HEK293 (cell line): Measurements from ENCODE around the gene NCKAP1.
"Not testable (repeated sequence)": the region's sequence is repeated elsewhere in the genome, so short reads cannot be mapped to it uniquely, and the experiment has no call there.

Experiments
- CTCF ChIA-PET: fragments of 350-600 bp; formaldehyde crosslinking; extraction: SDS; loops from one replicate; lab custom pipeline; 2021; ENCODE audit warnings: antibody characterized with exemption; lab: Yijun Ruan, JAX
- POLR2A ChIA-PET: fragments of 300-600 bp; formaldehyde crosslinking; extraction: SDS; loops from one replicate; lab custom pipeline; 2020; ENCODE audit warnings: antibody characterized with exemption, inconsistent platforms; lab: Yijun Ruan, JAX
- H3K27ac ChIP-seq: fragments of 200-500 bp; sonication (Bioruptor generic); 2 replicates; pipeline ENCODE4 v1.5.1; 2014; ENCODE audit warnings: low read depth, low read length, control low read depth, inconsistent platforms; ENCODE audit errors: extremely low read depth
- H3K36me3 ChIP-seq, 2 experiments: fragments of 200-500 bp in 1 of 2; sonication (Bioruptor generic) in 1 of 2; 1 replicate in 1 of 2; 2 replicates in 1 of 2; pipeline ENCODE4 v1.5.1; 2014 to 2017; ENCODE audit warnings: inconsistent platforms in 2 of 2, low read length in 2 of 2; ENCODE audit not compliant: control insufficient read depth in 2 of 2, insufficient read depth in 1 of 2
- H3K4me1 ChIP-seq: fragments of 200-500 bp; sonication (Bioruptor generic); 2 replicates; pipeline ENCODE4 v1.5.1; 2014; ENCODE audit warnings: mild to moderate bottlenecking, low read length, inconsistent platforms; ENCODE audit not compliant: control insufficient read depth, insufficient read depth
- H3K4me3 ChIP-seq: 2 replicates; pipeline ENCODE4 v1.5.1; 2011; ENCODE audit warnings: low read depth, mild to moderate bottlenecking, control low read depth, low read length, moderate library complexity
- H3K9me3 ChIP-seq: fragments of 200-500 bp; sonication (Bioruptor generic); 2 replicates; pipeline ENCODE4 v1.5.1; 2014; ENCODE audit warnings: low read depth, low read length, inconsistent platforms; ENCODE audit not compliant: control insufficient read depth, insufficient read depth
- OVOL3 ChIP-seq: fragments of 450-650 bp; formaldehyde crosslinking; IDR thresholded peaks from 2 replicates; pipeline ENCODE4 v1.5.1; 2016; ENCODE audit warnings: missing biosample characterization, missing genetic modification characterization
- YY1 ChIP-seq: fragments of 450-650 bp; formaldehyde crosslinking; IDR thresholded peaks from 2 replicates; pipeline ENCODE4 v1.5.1; 2018; ENCODE audit warnings: missing biosample characterization, missing genetic modification characterization
- ZBTB17 ChIP-seq: fragments of 450-650 bp; formaldehyde crosslinking; IDR thresholded peaks from 2 replicates; pipeline ENCODE4 v1.5.1; 2016; ENCODE audit warnings: missing biosample characterization, missing genetic modification characterization
- ZNF146 ChIP-seq: fragments of 450-650 bp; formaldehyde crosslinking; IDR thresholded peaks from 2 replicates; pipeline ENCODE4 v1.5.1; 2016; ENCODE audit warnings: missing biosample characterization, missing genetic modification characterization
- ZNF155 ChIP-seq: fragments of 450-650 bp; formaldehyde crosslinking; IDR thresholded peaks from 2 replicates; pipeline ENCODE4 v1.5.1; 2016; ENCODE audit warnings: missing biosample characterization, missing genetic modification characterization
- ZNF16 ChIP-seq: fragments of 450-650 bp; formaldehyde crosslinking; IDR thresholded peaks from 2 replicates; pipeline ENCODE4 v1.5.1; 2016; ENCODE audit warnings: low read depth, missing biosample characterization, missing genetic modification characterization
- ZNF521 ChIP-seq: fragments of 450-650 bp; formaldehyde crosslinking; IDR thresholded peaks from 2 replicates; pipeline ENCODE4 v1.5.1; 2017; ENCODE audit warnings: missing biosample characterization, mild to moderate bottlenecking, missing genetic modification characterization
- ZNF558 ChIP-seq: fragments of 450-650 bp; formaldehyde crosslinking; IDR thresholded peaks from 2 replicates; pipeline ENCODE4 v1.5.1; 2016; ENCODE audit warnings: missing biosample characterization, missing genetic modification characterization
- ZNF571 ChIP-seq: fragments of 450-650 bp; formaldehyde crosslinking; IDR thresholded peaks from 2 replicates; pipeline ENCODE4 v1.5.0; 2017; ENCODE audit warnings: missing biosample characterization, missing genetic modification characterization
- ZNF580 ChIP-seq: fragments of 450-650 bp; formaldehyde crosslinking; IDR thresholded peaks from 2 replicates; pipeline ENCODE4 v1.5.1; 2016; ENCODE audit warnings: missing biosample characterization, missing genetic modification characterization
- TF ChIP-seq, protein P1 (sequence below): fragments of 450-650 bp; formaldehyde crosslinking; IDR thresholded peaks from 2 replicates; pipeline ENCODE4 v1.5.1; 2016; ENCODE audit warnings: missing biosample characterization, missing genetic modification characterization, borderline replicate concordance
- TF ChIP-seq, protein P2 (sequence below): fragments of 450-650 bp; formaldehyde crosslinking; IDR thresholded peaks from 2 replicates; pipeline ENCODE4 v1.5.1; 2016; ENCODE audit warnings: missing biosample characterization, missing genetic modification characterization

Gene NCKAP1

DNA sequence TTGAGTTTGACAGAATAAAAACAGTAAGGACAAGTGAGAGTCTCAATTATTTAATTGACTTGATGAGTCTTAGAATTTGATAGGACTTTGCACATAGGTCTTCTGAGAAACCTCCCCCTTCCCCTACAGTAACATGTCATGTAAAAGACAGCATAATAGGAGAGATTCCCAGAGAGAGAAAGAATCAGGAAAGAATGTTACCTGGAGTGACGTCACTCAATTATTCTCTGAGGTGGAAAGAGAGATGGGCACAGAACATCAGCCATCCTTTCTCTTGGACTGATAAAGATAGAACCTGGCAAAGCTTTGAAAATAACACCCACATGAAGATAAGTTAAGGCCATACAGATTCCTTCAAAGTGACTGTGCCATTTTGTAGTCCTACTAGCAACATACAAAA lies 152.5 kb downstream of the NCKAP1 start:
- peaks cover 7% of the 10 kb centered on the region; the same call in 1 of the 2 replicates for H3K4me1 ChIP-seq
- CTCF ChIA-PET, result no interaction called here
- H3K4me3 ChIP-seq, result no peak overlapping the region
- no peaks in the 10 kb centered on the region for H3K36me3 ChIP-seq
- TF ChIP-seq YY1 (tag by site-specific recombination) (no peak), ZNF558 (tag by site-specific recombination) (no peak), ZNF16 (tag by site-specific recombination) (no peak), ZNF521 (tag by site-specific recombination) (no peak), ZNF155 (tag by site-specific recombination) (no peak), ZBTB17 (no peak), ZNF580 (tag by site-specific recombination) (no peak), ZNF571 (no peak), OVOL3 (tag by site-specific recombination) (no peak)
- TF ChIP-seq, protein P1, sequence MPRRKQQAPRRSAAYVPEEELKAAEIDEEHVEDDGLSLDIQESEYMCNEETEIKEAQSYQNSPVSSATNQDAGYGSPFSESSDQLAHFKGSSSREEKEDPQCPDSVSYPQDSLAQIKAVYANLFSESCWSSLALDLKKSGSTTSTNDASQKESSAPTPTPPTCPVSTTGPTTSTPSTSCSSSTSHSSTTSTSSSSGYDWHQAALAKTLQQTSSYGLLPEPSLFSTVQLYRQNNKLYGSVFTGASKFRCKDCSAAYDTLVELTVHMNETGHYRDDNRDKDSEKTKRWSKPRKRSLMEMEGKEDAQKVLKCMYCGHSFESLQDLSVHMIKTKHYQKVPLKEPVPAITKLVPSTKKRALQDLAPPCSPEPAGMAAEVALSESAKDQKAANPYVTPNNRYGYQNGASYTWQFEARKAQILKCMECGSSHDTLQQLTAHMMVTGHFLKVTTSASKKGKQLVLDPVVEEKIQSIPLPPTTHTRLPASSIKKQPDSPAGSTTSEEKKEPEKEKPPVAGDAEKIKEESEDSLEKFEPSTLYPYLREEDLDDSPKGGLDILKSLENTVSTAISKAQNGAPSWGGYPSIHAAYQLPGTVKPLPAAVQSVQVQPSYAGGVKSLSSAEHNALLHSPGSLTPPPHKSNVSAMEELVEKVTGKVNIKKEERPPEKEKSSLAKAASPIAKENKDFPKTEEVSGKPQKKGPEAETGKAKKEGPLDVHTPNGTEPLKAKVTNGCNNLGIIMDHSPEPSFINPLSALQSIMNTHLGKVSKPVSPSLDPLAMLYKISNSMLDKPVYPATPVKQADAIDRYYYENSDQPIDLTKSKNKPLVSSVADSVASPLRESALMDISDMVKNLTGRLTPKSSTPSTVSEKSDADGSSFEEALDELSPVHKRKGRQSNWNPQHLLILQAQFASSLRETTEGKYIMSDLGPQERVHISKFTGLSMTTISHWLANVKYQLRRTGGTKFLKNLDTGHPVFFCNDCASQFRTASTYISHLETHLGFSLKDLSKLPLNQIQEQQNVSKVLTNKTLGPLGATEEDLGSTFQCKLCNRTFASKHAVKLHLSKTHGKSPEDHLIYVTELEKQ (tag by site-specific recombination), result no peak
- TF ChIP-seq, protein P2, sequence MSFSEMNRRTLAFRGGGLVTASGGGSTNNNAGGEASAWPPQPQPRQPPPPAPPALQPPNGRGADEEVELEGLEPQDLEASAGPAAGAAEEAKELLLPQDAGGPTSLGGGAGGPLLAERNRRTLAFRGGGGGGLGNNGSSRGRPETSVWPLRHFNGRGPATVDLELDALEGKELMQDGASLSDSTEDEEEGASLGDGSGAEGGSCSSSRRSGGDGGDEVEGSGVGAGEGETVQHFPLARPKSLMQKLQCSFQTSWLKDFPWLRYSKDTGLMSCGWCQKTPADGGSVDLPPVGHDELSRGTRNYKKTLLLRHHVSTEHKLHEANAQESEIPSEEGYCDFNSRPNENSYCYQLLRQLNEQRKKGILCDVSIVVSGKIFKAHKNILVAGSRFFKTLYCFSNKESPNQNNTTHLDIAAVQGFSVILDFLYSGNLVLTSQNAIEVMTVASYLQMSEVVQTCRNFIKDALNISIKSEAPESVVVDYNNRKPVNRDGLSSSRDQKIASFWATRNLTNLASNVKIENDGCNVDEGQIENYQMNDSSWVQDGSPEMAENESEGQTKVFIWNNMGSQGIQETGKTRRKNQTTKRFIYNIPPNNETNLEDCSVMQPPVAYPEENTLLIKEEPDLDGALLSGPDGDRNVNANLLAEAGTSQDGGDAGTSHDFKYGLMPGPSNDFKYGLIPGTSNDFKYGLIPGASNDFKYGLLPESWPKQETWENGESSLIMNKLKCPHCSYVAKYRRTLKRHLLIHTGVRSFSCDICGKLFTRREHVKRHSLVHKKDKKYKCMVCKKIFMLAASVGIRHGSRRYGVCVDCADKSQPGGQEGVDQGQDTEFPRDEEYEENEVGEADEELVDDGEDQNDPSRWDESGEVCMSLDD (tag by site-specific recombination), result no peak
- H3K27ac ChIP-seq, result no peak overlapping the region
- H3K9me3 ChIP-seq, result no peaks in the 10 kb centered on the region
- POLR2A ChIA-PET, result no interaction called here

GRCh38 chr2:182883451-182883850 lies 154.8 kb downstream of the NCKAP1 start:
- 0 out of 2 replicates have a peak, but pooled peaks cover 2% of the 10 kb centered on the region for H3K4me1 ChIP-seq
- H3K4me3 ChIP-seq, result no peak overlapping the region
- no peaks in the 10 kb centered on the region for H3K36me3 ChIP-seq
- ChIA-PET CTCF (interaction anchor here (1.2 kb wide), 1 partner anchor 13 kb away, joined by 3 read pairs; no protein-coding TSS in a partner anchor), POLR2A (no interaction called here)
- no peak for TF ChIP-seq ZNF155 (tag by site-specific recombination)
- no peaks in the 10 kb centered on the region for H3K9me3 ChIP-seq
- no peak overlapping the region for H3K27ac ChIP-seq

- H3K4me1 ChIP-seq, H3K36me3 ChIP-seq, H3K4me3 ChIP-seq, H3K27ac ChIP-seq, POLR2A ChIA-PET, H3K9me3 ChIP-seq: not testable (repeated sequence)
- CTCF ChIA-PET, result interaction anchor here (1.5 to 2.0 kb wide), 2 partner anchors 10 to 15 kb away, joined by 4 to 11 read pairs; no protein-coding TSS in a partner anchor
- TF ChIP-seq ZNF146 (tag by site-specific recombination), result peak; percentile 66; the same call in 1 of the 2 replicates
Observed at GRCh38 chr2:182880100-182880499, 158.2 kb downstream of the NCKAP1 start.

- H3K36me3 ChIP-seq, H3K4me3 ChIP-seq, H3K4me1 ChIP-seq, POLR2A ChIA-PET, H3K27ac ChIP-seq, H3K9me3 ChIP-seq: not testable (repeated sequence)
- CTCF ChIA-PET, result interaction anchor here (0.6 to 1.7 kb wide), 3 partner anchors 27 to 161 kb away, joined by 3 to 4 read pairs (median 3); no protein-coding TSS in a partner anchor
Observed at GRCh38 chr2:182876653-182877052, 161.6 kb downstream of the NCKAP1 start.
